Mucosa of descending colon (tissue), 3 donors: Measurements from ENCODE around the gene KRT16. TPM values are rescaled to one million over a fixed set of nuclear protein-coding genes. Genes with fewer than 3 reads are reported as not detected.
"Not testable (repeated sequence)": the region's sequence is repeated elsewhere in the genome, so short reads cannot be mapped to it uniquely, and the experiment has no call there.

Experiments used
- ATAC-seq: fragments of 200-7000 bp; cut with Tn5 transposase; one replicate; pipeline ENCODE4 v1.9.1; 2020; ENCODE audit warnings: mild to moderate bottlenecking, moderate library complexity
- DNase-seq, 3 donors: peaks; one replicate each; pipeline ENCODE4 v3.0.0-alpha.2; 2020
- H3K36me3 ChIP-seq: fragments of 200-600 bp; one replicate; pipeline ENCODE4 v1.8.0; 2021; ENCODE audit warnings: low read depth, mild to moderate bottlenecking
- H3K4me1 ChIP-seq: fragments of 200-600 bp; one replicate; pipeline ENCODE4 v1.8.0; 2021; ENCODE audit warnings: low read depth, mild to moderate bottlenecking
- H3K4me3 ChIP-seq: fragments of 200-600 bp; one replicate; pipeline ENCODE4 v1.8.0; 2021; ENCODE audit warnings: mild to moderate bottlenecking
- H3K9me3 ChIP-seq: fragments of 200-600 bp; one replicate; pipeline ENCODE4 v1.8.0; 2021; ENCODE audit warnings: mild to moderate bottlenecking
- CTCF ChIP-seq: fragments of 200-600 bp; IDR thresholded peaks from one replicate; pipeline ENCODE4 v1.8.0; 2022; ENCODE audit warnings: antibody characterized with exemption, mild to moderate bottlenecking
- intact Hi-C, 2 donors: fragments of 100-400 bp; cut with DNase I in 1 of 2; cut with micrococcal nuclease in 1 of 2; formaldehyde crosslinking; loops; one replicate each; pipeline versions ENCODE4 v1.11.0 to v1.11.1; 2022; cut with DNase I, micrococcal nuclease
- total RNA-seq, 3 donors: library from RNA; stranded (reverse); fragmentation: NEBNext Ultra II Directional in 2 of 3; extraction: Animal tissue kit (Norgen Biotek cat#: 25700) in 2 of 3; gene quantifications; one replicate each; pipeline versions ENCODE4 v1.2.1 to v1.2.4, GENCODE V29; 2021 to 2023
- donor health status: DM: no; HTN: no; CAD: no; lungs with moderate emphysema.
- donor health status: DM: no; HTN: no; CAD: no.
- donor health status: DM: no; HTN: yes; CAD: no.

KRT16 gene
- total RNA-seq, 3 donors from 2014 or later = not detected

- intact Hi-C loops = no loop called here
These were observed 1.5 kb downstream of the KRT16 start for GRCh38 chr17:41610965-41611640.

DNA sequence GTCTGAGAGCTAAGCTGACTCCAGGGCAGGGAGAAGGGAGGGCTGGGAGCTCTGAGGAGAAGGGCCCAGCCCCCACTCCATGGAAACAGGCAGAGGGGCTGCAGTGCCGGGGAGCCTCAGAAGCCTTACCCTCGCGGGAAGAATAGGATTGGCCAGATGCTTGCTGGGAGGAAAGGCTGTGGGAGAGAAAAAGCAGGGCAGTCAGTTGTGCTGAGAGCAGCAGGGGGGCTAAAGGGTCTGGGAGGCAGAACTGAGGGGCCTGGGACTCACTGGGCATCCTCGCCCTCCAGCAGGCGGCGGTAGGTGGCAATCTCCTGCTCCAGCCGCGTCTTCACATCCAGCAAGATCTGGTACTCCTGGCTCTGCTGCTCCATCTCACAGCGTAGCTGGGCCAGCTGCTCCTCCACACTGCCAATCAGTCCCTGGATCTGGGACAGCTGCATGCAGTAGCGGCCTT, 2.5 kb downstream of the KRT16 start:
- H3K4me3 ChIP-seq, intact Hi-C loops, H3K4me1 ChIP-seq, H3K36me3 ChIP-seq: not testable (repeated sequence)
- DNase-seq = peak in 1 of 3 donors; percentile 27
- peaks cover 14% of the 10 kb centered on the region for H3K9me3 ChIP-seq
- ATAC-seq = peak; percentile 12

More at GRCh38 chr17:41610965-41611640, 1.5 kb downstream of the KRT16 start:
- peaks cover 14% of the 10 kb centered on the region for H3K9me3 ChIP-seq
- H3K4me3 ChIP-seq = no peak overlapping the region
- no peaks in the 10 kb centered on the region for H3K36me3 ChIP-seq
- TF ChIP-seq CTCF = no peak
- DNase-seq (peak in 1 of 3 donors; percentile 41), ATAC-seq (no peak)
- H3K4me1 ChIP-seq = no peaks in the 10 kb centered on the region

DNA sequence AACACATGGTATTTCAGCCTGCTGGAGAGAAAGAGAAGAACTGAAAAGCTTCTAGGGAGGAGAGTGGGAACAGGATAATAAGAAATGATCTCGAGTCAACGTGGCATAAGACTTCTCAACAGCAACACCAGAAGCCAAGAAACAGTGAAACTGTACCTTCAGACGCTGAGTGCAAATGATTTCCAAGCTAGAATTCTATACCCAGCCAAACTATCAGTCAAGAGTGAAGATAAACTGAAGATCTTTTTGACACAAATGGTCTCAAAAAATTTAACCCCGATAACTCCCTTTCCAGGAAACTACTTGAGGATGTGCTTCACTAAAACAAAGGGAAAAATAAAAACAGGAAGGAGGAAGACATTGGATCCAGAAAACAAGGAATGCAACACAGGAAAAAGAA, 5.6 kb downstream of the KRT16 start:
- not testable (repeated sequence) for ATAC-seq, H3K4me1 ChIP-seq

DNA sequence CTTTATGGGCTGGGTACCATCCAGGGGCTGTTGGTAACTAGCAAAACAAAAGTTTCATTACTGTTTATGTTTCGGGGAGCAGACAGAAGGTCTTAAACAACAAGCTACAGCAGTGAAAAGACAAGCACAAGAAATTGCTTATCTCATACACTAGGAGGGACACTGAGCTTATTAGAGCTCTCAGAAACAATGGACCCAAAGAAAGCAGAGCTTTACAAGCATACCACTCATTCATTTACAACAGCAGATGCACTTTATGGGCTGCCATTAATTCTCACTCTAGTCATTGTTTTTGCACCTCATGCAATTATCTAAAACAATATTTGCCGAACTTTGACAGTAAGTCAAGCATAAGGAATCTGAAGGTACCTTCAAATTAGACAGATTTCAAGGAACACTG, 10.0 kb downstream of the KRT16 start:
- ATAC-seq (no peak), DNase-seq (no peak)
- TF ChIP-seq CTCF = no peak
- H3K4me1 ChIP-seq = no peaks in the 10 kb centered on the region
- H3K9me3 ChIP-seq = peaks cover 14% of the 10 kb centered on the region
- H3K4me3 ChIP-seq = no peak overlapping the region
- no peaks in the 10 kb centered on the region for H3K36me3 ChIP-seq
- intact Hi-C loops = no loop called here

More for the DNA sequence above, 5.6 kb downstream of the KRT16 start:
- peaks cover 14% of the 10 kb centered on the region for H3K9me3 ChIP-seq
- H3K36me3 ChIP-seq, intact Hi-C loops, DNase-seq, H3K4me3 ChIP-seq: not testable (repeated sequence)

DNA sequence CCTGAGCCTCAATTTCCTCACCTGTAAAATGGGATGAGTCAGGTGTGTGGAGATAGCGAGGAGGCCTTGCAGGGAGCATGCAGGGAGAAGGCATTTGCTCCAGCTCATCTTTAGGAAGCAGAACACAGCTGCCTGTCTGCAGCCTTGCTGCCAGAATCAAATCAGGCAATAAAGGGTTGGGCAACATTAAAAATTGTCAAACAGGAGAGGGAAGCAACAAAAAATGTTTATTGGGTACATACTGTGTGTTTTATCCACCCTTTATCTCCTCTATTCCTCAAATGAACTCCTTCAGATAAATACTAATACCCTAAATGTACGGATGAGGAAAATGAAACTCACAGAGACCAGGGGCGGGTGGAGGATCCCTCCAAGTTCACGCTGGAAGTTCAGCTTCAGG, 12.2 kb downstream of the KRT16 start:
- DNase-seq (no peak), ATAC-seq (no peak)
- TF ChIP-seq CTCF = no peak
- Histone ChIP-seq H3K4me1 (no peaks in the 10 kb centered on the region), H3K9me3 (no peaks in the 10 kb centered on the region), H3K36me3 (no peaks in the 10 kb centered on the region), H3K4me3 (no peak overlapping the region)
- intact Hi-C loops = no loop called here

DNA sequence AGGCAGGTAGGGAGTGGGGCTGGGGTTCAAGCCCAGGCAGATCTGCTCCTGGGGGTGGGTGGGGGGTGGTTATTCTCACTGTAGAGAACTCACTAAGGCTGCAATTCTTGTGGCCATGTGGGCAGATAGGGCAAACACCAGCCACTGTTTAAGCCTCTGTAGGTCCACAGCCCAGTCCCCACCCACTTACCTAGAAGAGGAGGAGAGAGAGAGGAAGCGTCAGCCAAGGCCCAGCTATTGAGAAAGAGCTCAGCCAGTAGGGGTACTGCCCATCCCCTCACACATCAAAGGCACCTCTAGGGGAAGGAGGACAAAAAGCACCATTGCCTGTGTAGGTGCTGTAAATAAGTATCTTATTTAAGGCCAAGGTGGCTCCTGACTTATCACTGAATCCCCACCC, 12.9 kb downstream of the KRT16 start:
- Histone ChIP-seq H3K4me3 (no peak overlapping the region), H3K9me3 (no peaks in the 10 kb centered on the region), H3K4me1 (no peaks in the 10 kb centered on the region), H3K36me3 (no peaks in the 10 kb centered on the region)
- no peak for TF ChIP-seq CTCF
- no peak for DNase-seq
- ATAC-seq = no peak
- intact Hi-C loops = no loop called here

DNA sequence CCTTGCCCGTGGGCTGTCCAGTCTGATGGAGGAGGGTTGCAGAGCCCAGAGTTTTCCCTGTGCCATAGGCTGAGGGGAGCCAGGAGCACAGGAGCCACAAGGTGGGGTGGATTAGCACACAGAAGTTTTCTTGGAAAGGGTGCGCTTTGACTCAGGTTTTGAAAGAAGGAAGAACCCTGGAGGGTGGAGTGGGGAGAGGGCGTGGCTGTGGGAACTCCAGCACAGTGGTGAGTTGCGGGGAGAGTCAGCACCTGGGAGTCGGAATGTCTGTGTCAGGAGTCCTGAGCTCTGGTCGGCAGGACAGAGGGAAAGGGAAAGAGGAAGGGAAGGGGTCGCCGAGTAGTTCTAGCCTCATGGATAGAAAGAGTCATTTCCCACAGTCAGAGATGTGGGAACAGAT, 17.0 kb downstream of the KRT16 start:
- intact Hi-C loops = no loop called here
- no peak for TF ChIP-seq CTCF
- ATAC-seq = no peak
- Histone ChIP-seq H3K4me3 (no peak overlapping the region), H3K9me3 (no peaks in the 10 kb centered on the region), H3K36me3 (no peaks in the 10 kb centered on the region), H3K4me1 (no peaks in the 10 kb centered on the region)
- DNase-seq = no peak
